ENCODE results near the gene PTH2.

- TF ChIP-seq, protein P1, sequence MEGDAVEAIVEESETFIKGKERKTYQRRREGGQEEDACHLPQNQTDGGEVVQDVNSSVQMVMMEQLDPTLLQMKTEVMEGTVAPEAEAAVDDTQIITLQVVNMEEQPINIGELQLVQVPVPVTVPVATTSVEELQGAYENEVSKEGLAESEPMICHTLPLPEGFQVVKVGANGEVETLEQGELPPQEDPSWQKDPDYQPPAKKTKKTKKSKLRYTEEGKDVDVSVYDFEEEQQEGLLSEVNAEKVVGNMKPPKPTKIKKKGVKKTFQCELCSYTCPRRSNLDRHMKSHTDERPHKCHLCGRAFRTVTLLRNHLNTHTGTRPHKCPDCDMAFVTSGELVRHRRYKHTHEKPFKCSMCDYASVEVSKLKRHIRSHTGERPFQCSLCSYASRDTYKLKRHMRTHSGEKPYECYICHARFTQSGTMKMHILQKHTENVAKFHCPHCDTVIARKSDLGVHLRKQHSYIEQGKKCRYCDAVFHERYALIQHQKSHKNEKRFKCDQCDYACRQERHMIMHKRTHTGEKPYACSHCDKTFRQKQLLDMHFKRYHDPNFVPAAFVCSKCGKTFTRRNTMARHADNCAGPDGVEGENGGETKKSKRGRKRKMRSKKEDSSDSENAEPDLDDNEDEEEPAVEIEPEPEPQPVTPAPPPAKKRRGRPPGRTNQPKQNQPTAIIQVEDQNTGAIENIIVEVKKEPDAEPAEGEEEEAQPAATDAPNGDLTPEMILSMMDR (IDR thresholded peaks at IDR 0.05; ENCODE audit: insufficient read depth, low read depth, low read length), result no peak
- no peak for TF ChIP-seq EZH2 (IDR thresholded peaks at IDR 0.05; ENCODE audit: insufficient read depth, low read length)
Measured at GRCh38 chr19:49420227-49420626, 3.0 kb downstream of the PTH2 start.
